Activated naive CD4-positive, alpha-beta T cell (primary cell): ENCODE results near the gene TRAF7.

ENCODE experiments used
- DNase-seq, 4 experiments: peaks; one replicate each; lab custom pipeline; 2025; lab: John Stamatoyannopoulos, UW

TRAF7 gene

DNA sequence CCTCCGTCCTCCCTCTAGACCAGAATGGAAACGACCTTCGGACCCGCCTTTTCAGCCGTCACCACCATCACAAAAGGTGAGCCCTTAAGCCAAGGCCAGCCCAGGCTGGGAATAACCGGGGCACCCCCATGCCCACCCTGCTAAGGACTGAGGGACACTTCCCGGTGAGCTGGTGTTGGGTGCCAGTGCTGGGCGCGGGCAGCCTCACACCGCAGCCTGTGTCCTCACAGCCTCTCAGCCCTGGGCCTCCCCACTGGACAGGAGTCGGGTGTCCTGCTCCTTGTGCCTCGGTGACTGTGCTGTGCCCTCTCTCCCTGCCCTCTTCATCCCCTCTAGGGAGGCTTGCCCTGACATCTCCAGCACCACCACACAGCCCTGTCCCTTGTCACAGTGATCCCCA, 10.3 kb downstream of the TRAF7 start:
- no peak for DNase-seq

DNA sequence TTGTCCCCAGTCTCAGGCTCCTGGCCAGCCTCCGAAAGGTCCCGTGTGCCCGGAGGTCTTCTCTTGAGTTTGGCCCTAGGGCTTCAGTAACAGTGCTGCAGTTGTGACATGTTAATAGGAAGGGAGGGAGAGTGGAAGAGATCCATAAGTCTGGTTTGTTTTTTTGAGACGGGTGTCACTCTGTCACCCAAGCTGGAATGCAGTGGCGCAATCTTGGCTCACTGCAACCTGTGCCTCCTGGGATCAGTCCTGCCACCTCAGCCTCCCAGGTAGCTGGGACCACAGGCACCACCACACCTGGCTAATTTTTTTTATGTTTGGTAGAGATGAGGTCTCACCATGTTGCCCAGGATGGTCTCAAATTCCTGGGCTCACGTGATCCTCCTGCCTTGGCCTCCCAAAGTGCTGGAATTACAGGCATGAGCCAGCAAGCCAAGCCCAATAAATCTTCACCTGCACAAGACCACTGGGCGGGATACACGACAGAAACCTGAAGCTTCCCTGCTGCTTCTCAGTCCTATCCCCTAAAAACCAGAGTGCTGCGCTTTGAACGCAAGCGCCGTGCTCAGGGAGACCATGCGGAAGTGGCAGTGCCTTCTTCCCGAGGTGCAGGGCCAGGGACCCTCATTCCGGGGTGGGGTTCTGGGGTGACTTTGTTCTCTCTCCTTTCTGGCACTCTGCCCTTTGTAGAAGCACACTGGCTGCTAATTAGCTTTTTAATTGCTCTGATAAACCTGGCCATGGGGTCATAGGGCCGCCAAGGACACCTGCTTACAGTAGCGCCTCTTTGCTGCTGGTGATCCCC, 10.9 kb downstream of the TRAF7 start:
- no peak for DNase-seq

DNA sequence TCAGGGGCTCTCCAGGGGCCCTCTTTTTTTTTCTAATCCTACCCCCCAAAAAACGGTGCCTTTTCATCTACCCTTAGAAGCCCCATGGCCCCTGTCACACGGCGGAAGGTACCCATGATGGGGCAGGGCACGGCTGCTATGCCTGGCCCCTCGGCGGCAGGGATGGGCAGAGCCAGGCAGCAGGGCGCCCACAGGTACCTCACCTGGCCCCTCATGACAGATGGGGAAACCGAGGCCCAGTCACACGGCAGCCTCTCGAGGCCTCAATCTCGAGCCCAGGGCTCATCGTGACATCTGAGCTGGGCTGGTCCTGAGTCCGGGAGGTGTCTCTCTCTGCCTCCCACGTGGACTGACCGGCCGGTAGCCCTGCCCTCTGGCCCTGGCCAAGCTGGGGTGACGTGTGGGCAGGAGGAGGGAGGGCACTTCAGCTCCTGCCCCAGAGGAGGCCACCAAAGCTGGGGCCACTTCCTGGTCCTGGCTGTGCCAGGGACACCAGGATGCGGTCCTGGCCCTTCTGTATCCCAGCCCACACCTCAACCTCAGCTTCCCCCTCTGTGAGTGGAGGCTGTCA, 11.6 kb downstream of the TRAF7 start:
- no peak for DNase-seq

DNA sequence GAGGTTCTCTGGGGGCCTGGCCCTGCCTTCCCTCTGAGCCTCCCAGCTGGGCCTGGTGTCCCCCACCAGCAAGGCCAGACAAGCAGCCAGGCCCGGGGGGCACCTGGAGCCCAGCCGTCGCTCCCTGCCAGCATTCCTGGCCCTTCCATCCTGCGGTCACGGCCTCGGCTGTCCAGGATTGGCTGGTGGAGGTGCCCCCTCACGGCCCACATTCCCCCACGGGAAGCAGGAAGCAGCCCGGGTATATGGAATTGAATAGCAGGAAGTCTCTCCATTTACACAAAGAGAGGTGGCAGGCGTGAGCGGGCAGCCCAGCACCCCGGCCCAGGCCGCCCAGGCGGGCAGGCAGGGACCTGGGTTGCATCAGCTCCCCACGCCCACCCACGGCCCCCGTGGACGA, 14.5 kb downstream of the TRAF7 start:
- DNase-seq, result no peak

DNA sequence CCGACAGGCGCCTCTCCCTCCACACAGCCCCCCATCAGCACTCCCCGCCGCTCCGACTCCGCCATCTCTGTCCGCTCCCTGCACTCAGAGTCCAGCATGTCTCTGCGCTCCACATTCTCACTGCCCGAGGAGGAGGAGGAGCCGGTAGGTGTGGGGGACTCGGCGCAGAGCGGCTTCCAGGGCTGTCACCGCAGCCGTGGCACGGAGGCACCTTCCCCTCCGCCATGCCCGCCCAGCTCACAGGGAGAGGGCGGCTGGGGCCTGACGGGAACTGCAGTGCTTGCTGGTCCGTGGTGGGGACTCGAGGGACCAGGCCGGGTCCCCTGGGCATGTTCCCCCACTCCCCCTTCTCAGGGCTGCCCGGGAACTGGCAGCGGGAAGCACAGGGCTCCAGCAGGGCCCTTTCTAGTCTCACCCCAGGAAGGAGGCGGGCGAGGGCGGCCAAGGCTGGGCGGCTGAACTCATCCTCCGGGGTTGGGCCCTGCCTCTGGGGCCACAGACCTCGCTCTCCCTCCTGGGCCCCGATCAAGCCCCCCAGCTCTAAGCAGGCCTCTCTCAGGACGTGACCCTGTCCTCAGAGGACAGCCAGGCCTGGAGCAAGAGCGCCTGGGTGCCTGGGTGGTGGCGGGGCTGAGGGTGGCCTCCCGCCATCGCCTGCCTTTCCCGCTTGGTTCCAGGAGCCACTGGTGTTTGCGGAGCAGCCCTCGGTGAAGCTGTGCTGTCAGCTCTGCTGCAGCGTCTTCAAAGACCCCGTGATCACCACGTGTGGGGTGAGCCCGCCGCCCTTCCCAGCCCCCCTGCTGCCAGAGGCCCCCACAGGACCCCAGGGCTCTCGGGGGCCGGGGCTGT, 15.2 kb downstream of the TRAF7 start:
- no peak for DNase-seq

DNA sequence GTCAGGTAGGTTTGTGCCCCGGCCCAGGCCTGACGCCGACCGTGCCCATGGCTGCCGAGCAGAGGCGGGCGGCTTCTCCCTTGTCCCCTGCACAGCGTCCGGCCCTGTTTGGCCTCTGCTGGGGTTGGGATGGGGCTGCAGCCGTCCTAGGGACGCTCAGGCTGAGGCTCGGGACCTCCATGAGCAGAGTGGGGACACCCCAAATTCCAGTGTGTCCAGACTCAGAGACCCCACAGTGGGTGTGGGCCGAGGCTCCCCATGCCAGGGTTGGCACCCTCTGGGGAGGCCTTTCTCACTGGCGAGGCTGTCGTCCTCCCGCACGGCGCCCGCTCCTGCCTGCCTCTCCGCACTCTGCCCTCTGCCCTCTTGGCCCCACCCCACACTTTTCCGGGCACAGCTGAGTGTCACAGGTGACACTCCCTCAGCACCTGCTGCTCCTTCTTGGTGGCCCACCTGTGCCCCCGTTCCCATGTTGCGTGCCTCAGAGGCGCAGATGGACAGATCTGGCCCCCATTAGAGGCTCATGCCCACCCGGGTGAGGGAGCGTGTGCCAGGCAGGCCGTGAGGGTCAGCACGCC, 16.1 kb downstream of the TRAF7 start:
- DNase-seq, result no peak

DNA sequence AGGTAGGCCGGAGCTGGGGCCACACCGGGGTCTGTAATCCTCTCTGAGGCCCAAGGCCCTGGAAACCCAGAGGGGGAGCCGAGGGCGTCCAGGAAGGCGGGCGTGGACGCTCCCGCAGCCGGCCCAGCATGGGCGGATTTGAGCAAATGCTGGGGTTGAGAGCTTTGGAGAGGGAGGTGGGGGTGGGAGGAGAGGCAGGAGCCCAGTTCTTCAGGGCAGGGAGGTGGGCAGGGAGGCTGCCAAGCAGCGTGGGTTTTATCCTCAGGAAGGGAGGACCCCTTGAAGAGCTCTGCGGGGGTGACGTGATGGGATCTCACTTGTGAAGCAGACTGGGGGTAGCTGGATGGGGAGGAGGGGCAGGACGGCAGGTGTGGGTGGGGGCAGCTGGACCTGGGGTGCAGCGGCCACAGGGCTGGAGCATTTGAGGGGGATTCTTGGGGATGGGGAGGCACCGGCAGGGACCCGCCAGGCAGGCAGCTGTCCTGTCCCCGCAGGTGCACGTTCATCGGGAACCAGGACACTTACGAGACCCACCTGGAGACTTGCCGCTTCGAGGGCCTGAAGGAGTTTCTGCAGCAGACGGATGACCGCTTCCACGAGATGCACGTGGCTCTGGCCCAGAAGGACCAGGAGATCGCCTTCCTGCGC, 17.2 kb downstream of the TRAF7 start:
- DNase-seq, result no peak

DNA sequence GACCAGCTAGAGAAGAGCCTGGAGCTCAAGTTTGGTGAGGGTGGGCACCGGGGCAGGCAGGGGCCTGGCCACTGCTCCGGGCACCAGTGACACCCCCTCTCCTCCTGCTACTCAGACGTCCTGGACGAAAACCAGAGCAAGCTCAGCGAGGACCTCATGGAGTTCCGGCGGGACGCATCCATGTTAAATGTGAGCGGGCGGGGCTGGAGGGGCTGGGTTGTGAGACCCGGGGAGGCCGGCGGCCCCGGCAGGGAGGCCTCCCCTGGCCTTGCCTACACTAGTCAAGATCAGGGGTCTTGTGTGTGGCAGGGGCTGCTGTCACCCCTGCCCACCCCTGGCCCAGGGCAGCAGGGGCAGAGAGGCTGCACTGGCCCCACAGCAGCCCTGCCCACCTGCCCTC, 17.8 kb downstream of the TRAF7 start:
- DNase-seq, result no peak

DNA sequence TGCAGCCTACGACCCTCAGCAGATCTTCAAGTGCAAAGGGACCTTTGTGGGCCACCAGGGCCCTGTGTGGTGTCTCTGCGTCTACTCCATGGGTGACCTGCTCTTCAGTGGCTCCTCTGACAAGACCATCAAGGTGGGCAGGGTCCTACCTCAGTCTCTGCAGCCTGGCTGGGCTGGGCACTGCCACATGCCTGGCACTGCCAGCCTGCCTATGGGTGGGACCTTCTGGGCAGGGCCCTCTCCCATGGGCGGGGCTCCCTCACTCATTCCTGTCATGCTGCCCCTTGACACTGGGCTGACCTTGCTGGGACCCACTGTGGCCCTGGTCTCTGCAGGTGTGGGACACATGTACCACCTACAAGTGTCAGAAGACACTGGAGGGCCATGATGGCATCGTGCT, 18.3 kb downstream of the TRAF7 start:
- DNase-seq, result no peak

DNA sequence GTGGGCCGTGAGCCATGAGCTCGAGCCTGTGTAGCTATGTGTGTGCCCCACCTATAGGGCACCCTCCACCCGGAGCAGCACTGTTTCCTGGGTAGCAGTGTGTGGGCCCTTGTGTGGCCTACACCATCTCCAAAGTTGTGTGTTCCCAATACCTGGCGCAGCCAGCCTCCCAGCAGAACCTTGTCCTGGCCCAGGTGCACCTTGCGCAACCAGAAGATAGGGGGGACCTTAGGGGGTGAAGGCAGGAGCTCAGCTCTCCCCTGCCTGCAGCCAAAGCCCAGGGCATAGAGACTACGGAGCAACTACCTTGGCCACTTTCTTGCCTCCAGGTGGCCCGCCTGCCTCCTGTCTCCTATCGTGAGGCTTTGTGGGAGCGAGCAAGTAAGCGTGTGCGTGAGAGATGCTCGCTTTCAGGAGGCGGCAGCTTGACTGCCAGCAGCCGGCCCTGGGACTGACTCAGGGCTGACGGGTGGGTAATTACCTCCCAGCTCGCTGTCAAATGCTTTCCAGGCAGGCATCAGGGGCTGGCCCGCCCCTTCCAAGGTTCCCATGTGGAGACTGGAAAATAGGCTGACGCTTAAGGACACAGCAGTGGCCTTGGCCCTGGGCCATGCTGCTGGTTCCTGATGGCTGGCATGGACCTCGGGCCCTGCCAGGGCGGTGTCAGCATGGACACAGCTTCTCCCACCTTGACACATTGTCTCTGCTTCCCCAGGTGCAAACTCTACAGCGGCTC, 19.0 kb downstream of the TRAF7 start:
- DNase-seq, result no peak

DNA sequence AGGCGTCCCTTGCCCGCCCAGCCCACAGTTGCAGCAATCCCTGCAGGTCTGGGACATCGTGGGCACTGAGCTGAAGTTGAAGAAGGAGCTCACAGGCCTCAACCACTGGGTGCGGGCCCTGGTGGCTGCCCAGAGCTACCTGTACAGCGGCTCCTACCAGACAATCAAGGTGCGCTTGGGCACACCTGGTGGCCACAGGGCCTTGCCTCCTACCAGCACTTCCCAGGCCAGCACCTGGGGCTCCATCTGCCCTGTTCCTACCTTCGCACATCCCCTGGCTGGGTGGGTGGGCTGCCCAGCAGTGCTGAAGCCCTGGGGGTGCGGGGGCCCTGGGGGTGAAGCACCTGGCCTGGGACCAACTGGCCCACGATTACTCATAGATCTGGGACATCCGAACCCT, 19.9 kb downstream of the TRAF7 start:
- no peak for DNase-seq

DNA sequence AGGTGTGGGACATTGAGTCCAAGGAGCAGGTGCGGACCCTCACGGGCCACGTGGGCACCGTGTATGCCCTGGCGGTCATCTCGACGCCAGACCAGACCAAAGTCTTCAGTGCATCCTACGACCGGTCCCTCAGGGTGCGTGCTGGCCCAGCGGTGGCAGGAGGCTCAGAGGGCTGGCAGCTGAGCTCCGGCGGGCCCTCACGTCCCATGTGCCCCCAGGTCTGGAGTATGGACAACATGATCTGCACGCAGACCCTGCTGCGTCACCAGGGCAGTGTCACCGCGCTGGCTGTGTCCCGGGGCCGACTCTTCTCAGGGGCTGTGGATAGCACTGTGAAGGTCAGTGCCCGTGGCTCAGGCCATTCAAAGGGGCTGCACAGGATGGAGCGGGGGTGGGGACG, 20.5 kb downstream of the TRAF7 start:
- DNase-seq, result no peak

DNA sequence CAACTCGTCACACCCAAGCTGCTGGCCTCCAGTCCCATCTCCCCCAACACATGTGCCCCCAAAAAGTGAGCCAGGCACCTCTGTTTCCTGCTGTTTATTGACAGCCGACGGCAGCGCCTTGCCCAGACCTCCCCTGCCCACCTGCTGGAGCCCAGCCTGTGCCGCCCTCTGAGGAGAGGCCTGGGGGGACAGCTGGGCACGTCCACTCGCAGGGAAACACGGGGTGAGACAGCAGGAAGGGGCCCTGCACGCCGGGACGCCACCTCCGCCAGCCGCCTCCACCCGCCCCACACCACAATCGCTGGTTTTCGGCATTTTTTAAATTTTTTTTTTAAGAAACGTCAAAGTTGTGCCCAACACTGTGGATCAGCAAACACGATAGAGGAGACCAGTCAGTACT, 21.5 kb downstream of the TRAF7 start:
- no peak for DNase-seq

DNA sequence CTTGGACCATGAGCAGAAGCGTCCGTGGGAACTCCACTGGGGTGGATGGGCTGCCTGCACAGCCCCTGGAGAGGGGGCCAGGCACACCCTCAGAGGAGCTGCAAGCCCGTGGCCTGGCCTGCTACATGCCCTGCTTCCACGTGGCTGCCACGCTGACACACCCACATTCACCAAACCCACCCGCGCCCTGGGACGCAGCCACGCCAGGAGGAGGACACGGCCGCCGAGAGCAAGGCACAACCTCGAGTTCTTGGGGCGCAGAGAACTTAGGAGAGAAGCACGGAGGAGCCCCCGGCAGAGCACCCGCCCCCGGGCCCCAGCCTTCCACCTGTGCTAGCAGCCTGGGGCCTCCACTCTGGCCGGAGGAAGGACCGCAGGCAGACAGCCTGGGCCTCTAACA, 22.0 kb downstream of the TRAF7 start:
- no peak for DNase-seq

DNA sequence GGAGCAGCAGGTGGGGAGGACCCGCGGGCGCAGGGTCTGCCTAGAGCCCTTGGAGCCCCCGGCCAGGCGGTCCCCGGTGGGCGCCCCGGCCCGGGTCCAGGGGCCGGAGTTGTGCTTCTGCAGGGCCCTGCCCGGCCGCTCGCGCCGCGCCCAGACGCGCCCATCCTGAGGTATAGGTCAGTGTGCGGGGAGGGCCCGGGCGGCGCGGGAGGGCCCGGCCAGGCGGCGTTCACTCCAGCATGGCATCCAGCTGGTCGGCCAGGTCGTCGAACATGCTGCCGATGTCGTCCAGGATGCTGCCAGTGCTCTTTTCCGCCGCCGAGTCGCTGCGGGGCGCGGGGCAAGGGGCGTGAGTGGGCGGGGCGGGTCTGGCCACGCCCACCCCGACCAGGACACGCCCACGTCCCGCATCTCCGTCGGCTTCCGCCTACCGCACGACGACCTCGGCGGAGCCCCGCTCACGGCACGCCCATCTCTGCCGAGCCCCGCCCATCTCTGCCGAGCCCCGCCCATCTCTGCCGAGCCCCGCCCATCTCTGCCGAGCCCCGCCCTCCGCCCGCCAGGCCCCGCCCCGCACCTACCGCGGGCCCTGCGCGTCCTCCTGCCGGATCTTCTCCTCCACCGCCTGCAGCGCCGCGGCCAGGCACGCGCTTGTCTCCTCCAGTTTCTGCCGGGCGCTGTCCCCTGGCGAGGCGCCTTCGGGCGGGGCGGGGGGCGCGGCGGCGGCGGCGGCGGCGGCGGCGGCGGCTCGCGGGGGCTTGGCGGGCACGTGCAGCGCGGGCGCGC, 22.9 kb downstream of the TRAF7 start:
- no peak for DNase-seq

DNA sequence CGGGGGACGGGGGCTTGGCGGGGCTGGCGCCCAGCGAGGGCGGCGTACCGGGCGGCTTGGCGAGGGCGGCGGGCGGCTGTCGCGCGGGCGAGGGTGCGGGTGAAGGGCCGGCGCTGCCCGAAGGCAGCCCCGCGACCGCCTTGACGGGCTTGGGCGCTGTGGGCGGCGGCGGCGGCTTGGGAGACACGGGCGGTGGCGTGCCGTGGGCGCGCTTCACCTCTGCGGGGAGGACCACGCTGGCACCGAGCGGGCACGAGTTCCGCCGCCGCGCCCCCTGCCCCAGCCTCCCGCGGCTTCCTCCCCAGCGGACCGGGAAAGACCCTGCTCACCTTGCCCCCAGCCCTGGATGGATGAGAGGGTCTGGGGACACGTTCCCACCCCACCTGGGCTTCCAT, 23.5 kb downstream of the TRAF7 start:
- no peak for DNase-seq

DNA sequence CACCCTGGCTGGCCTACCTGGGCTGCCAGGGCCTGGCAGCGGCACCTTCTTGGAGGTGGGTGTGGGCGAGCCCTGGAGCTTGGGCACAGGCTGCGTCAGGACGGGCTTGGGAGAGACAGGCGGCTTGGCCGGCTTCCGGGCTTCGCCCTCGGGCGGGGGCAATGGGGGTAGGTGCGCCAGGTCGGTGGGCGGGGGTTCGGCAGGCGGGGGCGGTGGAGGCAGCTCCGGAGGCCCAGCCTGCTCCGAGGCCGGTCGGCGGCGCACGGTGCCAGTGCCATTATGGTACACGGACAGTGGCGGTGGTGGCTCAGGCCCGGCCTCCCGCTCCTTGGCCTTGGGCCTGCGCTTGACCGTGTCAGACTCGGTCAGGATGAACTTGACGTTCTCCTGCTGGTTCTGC, 24.0 kb downstream of the TRAF7 start:
- DNase-seq, result no peak

DNA sequence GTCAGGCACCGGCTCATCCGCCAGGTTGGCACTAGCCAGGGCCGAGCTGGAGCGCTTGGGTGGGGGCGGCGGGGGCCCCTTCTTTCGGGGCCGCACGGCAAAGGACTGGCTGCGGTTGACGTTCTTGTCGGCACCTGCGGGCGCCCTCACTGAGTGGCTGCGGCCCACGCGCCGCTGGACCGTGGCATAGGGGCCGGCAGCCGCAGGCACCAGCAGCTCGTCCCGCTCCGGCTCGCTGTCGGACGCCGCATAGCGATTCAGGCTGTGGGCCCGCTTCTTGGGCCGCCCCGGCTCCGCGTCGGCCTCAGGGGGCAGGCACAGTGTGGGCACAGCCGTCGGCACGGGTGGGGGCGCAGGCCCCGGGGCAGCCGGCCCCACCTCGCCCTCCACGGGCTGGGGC, 24.9 kb downstream of the TRAF7 start:
- DNase-seq, result no peak

DNA sequence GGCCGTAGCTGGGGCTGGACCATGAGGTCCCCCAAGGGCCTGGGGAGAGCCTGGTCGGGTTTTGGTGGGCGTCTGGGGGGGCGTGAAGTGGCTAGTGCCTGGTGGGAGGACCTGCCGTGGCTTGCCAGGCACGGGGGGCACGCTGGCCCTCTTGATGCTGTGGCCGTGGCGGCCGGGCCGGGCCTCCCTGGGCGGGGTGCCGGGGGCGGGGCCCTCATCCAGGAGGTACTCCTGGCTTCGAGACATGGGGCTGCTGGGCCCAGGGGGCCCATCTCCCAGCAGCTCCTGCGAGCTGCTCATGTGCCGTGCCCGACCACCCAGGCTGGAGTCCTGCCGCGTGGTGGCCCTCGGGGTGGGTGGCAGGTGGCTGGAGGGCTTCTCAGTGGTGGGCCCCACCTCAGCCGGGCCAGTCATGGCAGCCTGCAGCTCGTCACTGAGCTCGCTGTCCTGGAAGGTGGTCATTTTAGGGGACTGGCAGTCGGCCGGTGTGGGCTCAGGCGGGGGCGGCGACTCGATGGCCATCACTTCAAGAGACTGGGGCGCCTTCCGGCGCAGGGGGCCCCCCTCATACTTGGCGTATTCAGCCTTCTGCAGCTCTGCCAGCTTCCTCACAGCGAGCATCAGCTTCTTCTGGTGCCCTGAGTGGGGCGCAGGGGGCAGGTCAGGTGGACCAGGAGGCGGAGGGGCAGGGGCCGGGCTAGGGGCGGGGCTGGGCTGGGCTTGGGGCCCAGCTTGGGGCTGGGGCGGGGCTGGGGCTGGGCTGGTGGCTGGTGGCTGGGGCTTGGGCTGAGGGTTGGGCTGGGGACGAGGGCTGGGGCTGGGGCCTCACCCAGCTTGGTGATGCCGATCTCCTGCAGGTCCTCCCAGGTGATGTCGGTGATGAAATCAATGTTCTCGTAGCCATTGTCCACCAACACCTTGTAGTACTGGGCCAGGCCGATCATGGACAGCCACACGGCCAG, 25.7 kb downstream of the TRAF7 start:
- DNase-seq, result no peak

DNA sequence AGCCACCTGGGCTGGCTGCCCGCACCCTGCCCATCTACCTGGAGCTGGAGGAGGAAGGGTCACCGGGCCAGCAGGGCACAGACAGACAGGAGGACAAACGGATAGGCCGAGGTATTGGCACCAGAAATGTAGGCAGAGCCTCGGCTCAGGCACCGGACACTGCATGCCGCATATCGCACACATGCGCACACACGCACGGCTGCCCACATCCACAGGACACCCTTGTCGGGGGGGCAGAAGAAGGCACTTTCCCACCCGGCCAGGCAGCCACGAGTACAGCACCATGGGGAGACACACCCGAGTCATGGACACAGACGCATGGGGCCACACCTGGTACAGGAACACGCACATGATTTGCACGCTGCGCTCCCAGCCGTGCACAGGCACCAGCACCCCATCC, 26.4 kb downstream of the TRAF7 start:
- DNase-seq, result no peak
